ENCODE results near the gene NDUFS4. TPM values are rescaled to one million over a fixed set of nuclear protein-coding genes. Genes with fewer than 3 reads are reported as not detected.
"Not testable (repeated sequence)": the region's sequence is repeated elsewhere in the genome, so short reads cannot be mapped to it uniquely, and the experiment has no call there.

The NDUFS4 gene
- total RNA-seq, 1 experiment from 2014 or later: 92.9 TPM

DNA sequence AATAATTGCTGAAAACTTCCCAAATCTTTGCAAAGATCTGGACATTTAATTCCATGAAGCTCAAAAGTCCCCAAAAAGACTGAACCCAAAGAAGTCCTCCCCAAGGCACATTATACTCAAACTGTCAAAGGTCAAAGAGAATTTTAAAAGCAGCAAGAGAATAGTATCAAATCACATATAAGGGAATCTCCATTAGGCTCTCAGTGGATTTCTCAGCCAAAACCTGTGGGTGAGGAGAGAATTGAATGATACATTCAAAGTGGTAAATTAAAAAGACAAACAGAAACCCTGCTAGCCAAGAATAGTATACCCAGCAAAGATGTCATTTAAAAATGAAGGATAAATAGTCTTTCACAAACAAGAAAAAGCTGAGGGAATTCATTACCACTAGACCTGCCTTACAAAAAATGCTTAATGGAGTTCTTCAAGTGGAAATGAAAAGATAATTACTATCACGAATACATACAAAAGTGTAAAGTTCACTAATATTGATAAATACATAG lies 134.1 kb downstream of the NDUFS4 start:
- no peak overlapping the region for H3K18ac ChIP-seq (ENCODE audit: insufficient read length, low read depth, low read length)
- no peak overlapping the region for H2AFZ ChIP-seq (ENCODE audit: low read length)
- H2BK5ac ChIP-seq (ENCODE audit: insufficient read length, low read length): no peak overlapping the region
- H3K4me1 ChIP-seq (ENCODE audit: insufficient read depth, low read length): no peaks in the 10 kb centered on the region
- no peak for DNase-seq
- no peak overlapping the region for H4K8ac ChIP-seq (replicated peaks; ENCODE audit: insufficient read length, low read depth, low read length)
- H4K20me1 ChIP-seq (ENCODE audit: control insufficient read depth, insufficient read depth, insufficient read length): no peaks in the 10 kb centered on the region
- peaks cover 6% of the 10 kb centered on the region for H3K9me3 ChIP-seq (ENCODE audit: control insufficient read depth, low read depth, low read length)
- H2BK15ac ChIP-seq (ENCODE audit: low read depth, low read length): no peak overlapping the region
- no peak overlapping the region for H2AK5ac ChIP-seq (ENCODE audit: insufficient read length, low read length)
- H3K79me2 ChIP-seq (ENCODE audit: insufficient read depth, low read length): no peaks in the 10 kb centered on the region
- H3K56ac ChIP-seq (ENCODE audit: insufficient read length, low read depth, low read length): no peak overlapping the region
- H2BK20ac ChIP-seq (ENCODE audit: low read depth, low read length, poor library complexity, severe bottlenecking): no peak overlapping the region
- WGBS (ENCODE audit: extremely low coverage, insufficient read length, low lambda C conversion rate): no CpG with 5 or more reads among the region's 1 CpG
- H4K91ac ChIP-seq (ENCODE audit: insufficient read length, low read depth, low read length): no peak overlapping the region
- H3T11ph ChIP-seq (ENCODE audit: low read length): no peak overlapping the region
- Mint-ChIP-seq H3K27me3 (ENCODE audit: low read depth) (peaks cover 4% of the 10 kb centered on the region; the same call in 1 of the 2 replicates), H3K9me3 (peaks cover 35 to 43% of the 10 kb centered on the region in 2 experiments), H3K4me1 (no peaks in the 10 kb centered on the region), H3K36me3 (ENCODE audit: insufficient read depth in 1 of 3, low read depth in 3 of 3) (peaks cover 16 to 47% (median 20%) of the 10 kb centered on the region in 3 experiments; a peak in 6 of 7 replicates), H3K4me3 (no peak overlapping the region), H3K27ac (no peak overlapping the region)
- H2BK120ac ChIP-seq (ENCODE audit: low read depth, low read length, poor library complexity, severe bottlenecking): no peak overlapping the region
- no peak overlapping the region for H3K14ac ChIP-seq (ENCODE audit: insufficient read depth, low read length)
- H3K27me3 ChIP-seq (ENCODE audit: insufficient read depth, low read length): no peaks in the 10 kb centered on the region
- H3K23me2 ChIP-seq (ENCODE audit: insufficient read length, low read depth, low read length, poor library complexity, severe bottlenecking): no peaks in the 10 kb centered on the region
- H3K4ac ChIP-seq (ENCODE audit: low read depth, low read length): no peak overlapping the region
- no peak overlapping the region for H4K5ac ChIP-seq (ENCODE audit: insufficient read length, low read depth, low read length)
- H2BK12ac ChIP-seq (ENCODE audit: insufficient read length, low read depth, low read length): no peak overlapping the region
- no peak overlapping the region for H3K4me2 ChIP-seq (ENCODE audit: insufficient read depth, insufficient read length, low read length)
- no peaks in the 10 kb centered on the region for H3K79me1 ChIP-seq (ENCODE audit: insufficient read depth, low read depth, low read length, poor library complexity, severe bottlenecking)
- no peak overlapping the region for H3K9ac ChIP-seq (ENCODE audit: extremely low read depth, insufficient read length, low read length)
- H3K23ac ChIP-seq (ENCODE audit: insufficient read length, low read depth, low read length): no peak overlapping the region
- TF ChIP-seq, protein P1, sequence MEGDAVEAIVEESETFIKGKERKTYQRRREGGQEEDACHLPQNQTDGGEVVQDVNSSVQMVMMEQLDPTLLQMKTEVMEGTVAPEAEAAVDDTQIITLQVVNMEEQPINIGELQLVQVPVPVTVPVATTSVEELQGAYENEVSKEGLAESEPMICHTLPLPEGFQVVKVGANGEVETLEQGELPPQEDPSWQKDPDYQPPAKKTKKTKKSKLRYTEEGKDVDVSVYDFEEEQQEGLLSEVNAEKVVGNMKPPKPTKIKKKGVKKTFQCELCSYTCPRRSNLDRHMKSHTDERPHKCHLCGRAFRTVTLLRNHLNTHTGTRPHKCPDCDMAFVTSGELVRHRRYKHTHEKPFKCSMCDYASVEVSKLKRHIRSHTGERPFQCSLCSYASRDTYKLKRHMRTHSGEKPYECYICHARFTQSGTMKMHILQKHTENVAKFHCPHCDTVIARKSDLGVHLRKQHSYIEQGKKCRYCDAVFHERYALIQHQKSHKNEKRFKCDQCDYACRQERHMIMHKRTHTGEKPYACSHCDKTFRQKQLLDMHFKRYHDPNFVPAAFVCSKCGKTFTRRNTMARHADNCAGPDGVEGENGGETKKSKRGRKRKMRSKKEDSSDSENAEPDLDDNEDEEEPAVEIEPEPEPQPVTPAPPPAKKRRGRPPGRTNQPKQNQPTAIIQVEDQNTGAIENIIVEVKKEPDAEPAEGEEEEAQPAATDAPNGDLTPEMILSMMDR (conservative IDR thresholded peaks at IDR 0.05): no peak
- no peak overlapping the region for H3K27ac ChIP-seq (ENCODE audit: insufficient read length, low read depth, low read length)

DNA sequence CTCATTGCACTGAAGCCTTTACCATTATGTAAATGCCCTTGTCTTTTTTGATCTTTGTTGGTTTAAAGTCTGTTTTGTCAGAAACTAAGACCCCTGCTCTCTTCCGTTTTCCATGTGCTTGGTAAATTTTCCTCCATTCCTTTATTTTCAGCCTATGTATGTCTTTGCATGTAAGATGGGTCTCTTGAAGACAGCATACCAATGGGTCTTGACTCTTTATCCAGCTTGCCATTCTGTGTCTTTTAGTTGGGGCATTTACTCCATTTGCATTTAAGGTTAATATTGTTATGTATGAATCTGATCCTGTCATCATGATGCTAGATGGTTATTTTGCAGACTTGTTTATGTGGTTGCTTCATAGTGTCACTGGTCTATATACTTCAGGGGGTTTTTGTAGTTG lies 150.0 kb downstream of the NDUFS4 start:
- H3T11ph ChIP-seq (ENCODE audit: low read length); H2BK5ac ChIP-seq (ENCODE audit: insufficient read length, low read length); H3K27me3 ChIP-seq (ENCODE audit: insufficient read depth, low read length); H3K79me1 ChIP-seq (ENCODE audit: insufficient read depth, low read depth, low read length, poor library complexity, severe bottlenecking); H2BK12ac ChIP-seq (ENCODE audit: insufficient read length, low read depth, low read length); H3K4ac ChIP-seq (ENCODE audit: low read depth, low read length); H2BK15ac ChIP-seq (ENCODE audit: low read depth, low read length); H3K27ac Mint-ChIP-seq; H3K9ac ChIP-seq (ENCODE audit: extremely low read depth, insufficient read length, low read length); H3K18ac ChIP-seq (ENCODE audit: insufficient read length, low read depth, low read length); H3K23me2 ChIP-seq (ENCODE audit: insufficient read length, low read depth, low read length, poor library complexity, severe bottlenecking); H4K8ac ChIP-seq (replicated peaks; ENCODE audit: insufficient read length, low read depth, low read length); H3K9me3 ChIP-seq (ENCODE audit: control insufficient read depth, low read depth, low read length); H3K14ac ChIP-seq (ENCODE audit: insufficient read depth, low read length); H3K4me2 ChIP-seq (ENCODE audit: insufficient read depth, insufficient read length, low read length); H2BK120ac ChIP-seq (ENCODE audit: low read depth, low read length, poor library complexity, severe bottlenecking); H3K4me3 Mint-ChIP-seq; H2AFZ ChIP-seq (ENCODE audit: low read length); H3K27me3 Mint-ChIP-seq (ENCODE audit: low read depth); H4K5ac ChIP-seq (ENCODE audit: insufficient read length, low read depth, low read length); DNase-seq; H4K20me1 ChIP-seq (ENCODE audit: control insufficient read depth, insufficient read depth, insufficient read length); H3K79me2 ChIP-seq (ENCODE audit: insufficient read depth, low read length); H3K27ac ChIP-seq (ENCODE audit: insufficient read length, low read depth, low read length); H3K56ac ChIP-seq (ENCODE audit: insufficient read length, low read depth, low read length); H3K4me1 ChIP-seq (ENCODE audit: insufficient read depth, low read length); H2AK5ac ChIP-seq (ENCODE audit: insufficient read length, low read length); H3K23ac ChIP-seq (ENCODE audit: insufficient read length, low read depth, low read length); H4K91ac ChIP-seq (ENCODE audit: insufficient read length, low read depth, low read length); H3K4me1 Mint-ChIP-seq; H2BK20ac ChIP-seq (ENCODE audit: low read depth, low read length, poor library complexity, severe bottlenecking): not testable (repeated sequence)
- Mint-ChIP-seq H3K9me3 (peaks cover 34 to 44% of the 10 kb centered on the region in 2 experiments), H3K36me3 (ENCODE audit: insufficient read depth in 1 of 3, low read depth in 3 of 3) (peaks cover 18 to 31% (median 25%) of the 10 kb centered on the region in 3 experiments)
- WGBS (ENCODE audit: extremely low coverage, insufficient read length, low lambda C conversion rate): no CpG with 5 or more reads among the region's 1 CpG
